GM10847 (cell line): ENCODE results near the gene NPTXR.

Experiments
- POLR2A ChIP-seq: IDR thresholded peaks from 2 replicates; pipeline ENCODE4 v1.6.1; 2011; ENCODE audit not compliant: insufficient read length; ENCODE audit errors: extremely low read depth

The NPTXR gene

GRCh38 chr22:38863531-38864131 lies 19.8 kb upstream of the NPTXR start:
- no peak for TF ChIP-seq POLR2A

GRCh38 chr22:38862375-38863329 lies 18.8 kb upstream of the NPTXR start:
- no peak for TF ChIP-seq POLR2A

- TF ChIP-seq POLR2A = no peak
Observed at GRCh38 chr22:38861927-38862326, 18.1 kb upstream of the NPTXR start.

- TF ChIP-seq POLR2A = no peak
Observed at GRCh38 chr22:38861170-38861876, 17.5 kb upstream of the NPTXR start.

- no peak for TF ChIP-seq POLR2A
Observed at GRCh38 chr22:38860283-38861169, 16.7 kb upstream of the NPTXR start.

GRCh38 chr22:38859581-38860282 lies 15.9 kb upstream of the NPTXR start:
- TF ChIP-seq POLR2A = no peak

- TF ChIP-seq POLR2A = no peak
Observed at GRCh38 chr22:38858492-38858891, 14.7 kb upstream of the NPTXR start.

GRCh38 chr22:38853196-38853651 lies 9.4 kb upstream of the NPTXR start:
- TF ChIP-seq POLR2A = no peak

GRCh38 chr22:38852522-38852921 lies 8.7 kb upstream of the NPTXR start:
- TF ChIP-seq POLR2A = no peak

GRCh38 chr22:38850941-38851849 lies 7.4 kb upstream of the NPTXR start:
- TF ChIP-seq POLR2A = no peak

GRCh38 chr22:38850399-38850798 lies 6.6 kb upstream of the NPTXR start:
- no peak for TF ChIP-seq POLR2A

GRCh38 chr22:38849811-38850210 lies 6.0 kb upstream of the NPTXR start:
- no peak for TF ChIP-seq POLR2A

- TF ChIP-seq POLR2A = no peak
Observed at GRCh38 chr22:38846412-38846811, 2.6 kb upstream of the NPTXR start.
